Right atrium auricular region (tissue), 2 donors: ENCODE results near the gene PPIL4. TPM values are rescaled to one million over a fixed set of nuclear protein-coding genes. Genes with fewer than 3 reads are reported as not detected.

Experiments used
- DNase-seq: peaks from one replicate; pipeline ENCODE4 v3.0.0-alpha.2; 2019; ENCODE audit warnings: low spot score
- H3K27ac ChIP-seq, 2 donors: fragments of 200-600 bp; sonication (generic); 1 replicate in 1 of 2; 2 replicates in 1 of 2; pipeline ENCODE4 v1.5.1; 2016 to 2019
- H3K27me3 ChIP-seq, 2 donors: fragments of 200-600 bp; sonication (generic); one replicate each; pipeline versions ENCODE4 v1.5.1 to v1.6.0; 2017 to 2019
- H3K36me3 ChIP-seq: fragments of 200-600 bp; sonication (generic); one replicate; pipeline ENCODE4 v1.5.1; 2016
- H3K4me1 ChIP-seq, 2 donors: fragments of 200-600 bp; sonication (generic); one replicate each; pipeline versions ENCODE4 v1.5.1 to v1.6.0; 2017 to 2019
- H3K4me3 ChIP-seq, 2 donors: fragments of 200-600 bp; sonication (generic); 1 replicate in 1 of 2; 2 replicates in 1 of 2; pipeline ENCODE4 v1.5.1; 2017 to 2019; ENCODE audit warnings: mild to moderate bottlenecking in 1 of 2, moderate library complexity in 1 of 2
- H3K9me3 ChIP-seq, 2 donors: fragments of 200-600 bp; sonication (generic); one replicate each; pipeline ENCODE4 v1.5.1; 2019
- total RNA-seq, 2 donors: library from RNA; depleted of rRNA; stranded (reverse); fragments of >200 nt; gene quantifications; one replicate each; pipeline ENCODE4 v1.1.0, GENCODE V29; 2016
- TF ChIP-seq, protein P1 (sequence below), 2 donors: fragments of 200-600 bp; sonication (generic); IDR thresholded peaks; one replicate each; pipeline ENCODE4 v1.5.1; 2019; ENCODE audit warnings: antibody characterized with exemption in 2 of 2

Gene PPIL4
- total RNA-seq, 2 donors from 2014 or later, result 14.6 to 17.0 TPM

DNA sequence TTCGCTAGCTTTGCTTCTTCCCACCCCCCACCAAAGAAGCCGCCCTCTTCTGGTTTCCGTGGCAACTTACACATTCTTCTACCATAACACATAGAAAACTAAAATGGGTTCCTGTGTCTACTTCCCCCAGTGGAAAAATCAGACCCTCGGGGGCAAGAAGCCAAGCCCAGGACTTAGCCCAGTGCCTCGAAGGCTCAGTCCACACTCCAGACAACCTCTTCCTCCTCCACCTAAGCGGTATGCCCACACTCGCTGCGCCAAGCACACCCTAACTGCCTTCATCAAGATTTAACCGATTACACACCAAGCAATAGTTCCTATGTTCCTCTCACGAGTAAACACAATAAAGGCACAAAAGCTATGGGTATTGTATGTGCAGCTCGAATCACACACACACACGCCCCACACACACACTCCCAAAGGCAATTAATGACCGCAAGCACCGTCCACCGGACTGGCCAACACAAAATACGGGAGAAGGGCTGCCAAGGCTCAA lies 537 bp downstream of the PPIL4 start:
- peak overlapping the region; percentile 80 to 86 for H3K4me3 ChIP-seq
- H3K27ac ChIP-seq, result peak overlapping the region; percentile 93 to 96
- no peaks in the 10 kb centered on the region for H3K27me3 ChIP-seq
- TF ChIP-seq, protein P1, sequence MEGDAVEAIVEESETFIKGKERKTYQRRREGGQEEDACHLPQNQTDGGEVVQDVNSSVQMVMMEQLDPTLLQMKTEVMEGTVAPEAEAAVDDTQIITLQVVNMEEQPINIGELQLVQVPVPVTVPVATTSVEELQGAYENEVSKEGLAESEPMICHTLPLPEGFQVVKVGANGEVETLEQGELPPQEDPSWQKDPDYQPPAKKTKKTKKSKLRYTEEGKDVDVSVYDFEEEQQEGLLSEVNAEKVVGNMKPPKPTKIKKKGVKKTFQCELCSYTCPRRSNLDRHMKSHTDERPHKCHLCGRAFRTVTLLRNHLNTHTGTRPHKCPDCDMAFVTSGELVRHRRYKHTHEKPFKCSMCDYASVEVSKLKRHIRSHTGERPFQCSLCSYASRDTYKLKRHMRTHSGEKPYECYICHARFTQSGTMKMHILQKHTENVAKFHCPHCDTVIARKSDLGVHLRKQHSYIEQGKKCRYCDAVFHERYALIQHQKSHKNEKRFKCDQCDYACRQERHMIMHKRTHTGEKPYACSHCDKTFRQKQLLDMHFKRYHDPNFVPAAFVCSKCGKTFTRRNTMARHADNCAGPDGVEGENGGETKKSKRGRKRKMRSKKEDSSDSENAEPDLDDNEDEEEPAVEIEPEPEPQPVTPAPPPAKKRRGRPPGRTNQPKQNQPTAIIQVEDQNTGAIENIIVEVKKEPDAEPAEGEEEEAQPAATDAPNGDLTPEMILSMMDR (IDR thresholded peaks at IDR 0.05), result no peak
- no peaks in the 10 kb centered on the region for H3K9me3 ChIP-seq
- H3K36me3 ChIP-seq, result peaks cover 6% of the 10 kb centered on the region
- H3K4me1 ChIP-seq, result peaks cover 0 to 32% of the 10 kb centered on the region in 2 donors
- DNase-seq, result peak; percentile 69

DNA sequence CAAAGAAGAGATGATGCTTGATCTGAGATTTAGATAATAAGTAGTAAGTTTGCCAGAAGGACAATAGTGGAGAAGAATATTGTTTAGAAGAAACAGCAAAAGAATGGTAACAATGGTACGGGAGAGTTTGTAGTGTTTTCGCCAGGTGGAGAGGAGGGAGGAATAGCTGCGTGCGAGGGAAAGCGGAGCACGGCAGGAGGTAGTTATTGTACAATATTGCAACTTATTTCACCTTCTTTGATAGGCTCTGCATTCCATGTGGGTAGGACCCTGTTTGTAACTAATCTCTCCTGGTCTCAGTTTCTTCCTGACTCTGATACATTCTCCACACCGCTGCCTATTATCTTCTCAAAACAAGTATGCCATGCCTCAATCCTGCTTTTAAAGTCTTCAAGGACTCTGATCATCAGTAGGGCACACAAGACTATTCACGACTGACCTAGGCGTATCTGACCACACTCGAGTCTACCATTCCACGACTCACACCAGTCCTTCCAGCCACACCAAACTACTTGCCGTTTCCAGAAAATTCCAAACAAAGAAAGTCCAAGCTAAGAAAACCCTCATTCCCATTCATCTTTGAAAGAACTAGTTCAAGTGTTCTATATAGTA lies 1.1 kb downstream of the PPIL4 start:
- TF ChIP-seq, protein P1 (IDR thresholded peaks at IDR 0.05), result no peak
- H3K27ac ChIP-seq, result peak overlapping the region; percentile 93 to 96
- no peak for DNase-seq
- peak overlapping the region; percentile 80 to 86 for H3K4me3 ChIP-seq
- no peaks in the 10 kb centered on the region for H3K27me3 ChIP-seq
- H3K36me3 ChIP-seq, result peaks cover 12% of the 10 kb centered on the region
- peaks cover 0 to 32% of the 10 kb centered on the region in 2 donors for H3K4me1 ChIP-seq
- no peaks in the 10 kb centered on the region for H3K9me3 ChIP-seq

DNA sequence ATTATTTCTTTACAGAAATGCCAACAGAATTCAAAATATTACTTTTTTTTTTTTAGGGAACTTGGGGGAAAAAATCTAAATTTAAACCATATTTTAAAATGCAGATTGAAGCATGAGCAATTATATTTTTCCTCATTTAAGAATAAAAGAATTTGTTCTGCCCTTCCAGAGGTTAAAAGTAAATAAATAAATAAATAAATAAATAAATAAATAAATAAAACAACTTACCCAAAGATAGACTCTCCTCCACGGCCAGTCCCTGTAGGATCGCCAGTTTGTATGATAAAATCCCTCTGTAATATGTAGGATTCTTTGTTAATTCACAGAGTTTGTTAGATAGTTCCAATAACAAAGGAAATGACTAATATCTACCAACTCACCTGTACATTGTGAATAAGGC lies 4.7 kb downstream of the PPIL4 start:
- peaks cover 0 to 28% of the 10 kb centered on the region in 2 donors for H3K4me1 ChIP-seq
- no peaks in the 10 kb centered on the region for H3K27me3 ChIP-seq
- H3K9me3 ChIP-seq, result no peaks in the 10 kb centered on the region
- no peak for DNase-seq
- TF ChIP-seq, protein P1 (IDR thresholded peaks at IDR 0.05), result no peak
- H3K36me3 ChIP-seq, result peaks cover 45% of the 10 kb centered on the region
- H3K4me3 ChIP-seq, result no peak overlapping the region
- no peak overlapping the region for H3K27ac ChIP-seq

DNA sequence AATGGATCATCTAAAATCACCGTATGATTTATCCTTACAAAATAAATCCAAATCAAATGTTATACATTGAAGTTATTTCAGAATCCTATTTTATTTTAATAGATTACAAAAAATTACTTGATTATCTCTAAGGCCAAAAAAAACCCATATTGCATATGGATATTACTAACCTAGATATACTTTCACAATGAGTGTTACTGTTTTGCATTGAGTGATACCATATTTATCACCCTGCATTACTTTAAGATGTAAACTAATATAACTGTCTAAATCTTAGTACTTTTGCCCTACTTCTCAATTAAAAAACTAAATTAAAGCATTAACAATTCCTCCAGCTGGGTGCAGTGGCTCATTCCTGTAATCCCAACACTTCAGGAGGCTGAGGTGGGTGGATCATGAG lies 11.1 kb downstream of the PPIL4 start:
- Histone ChIP-seq H3K27ac (no peak overlapping the region), H3K27me3 (no peaks in the 10 kb centered on the region), H3K9me3 (no peaks in the 10 kb centered on the region), H3K4me1 (no peaks in the 10 kb centered on the region), H3K36me3 (peaks cover 92% of the 10 kb centered on the region), H3K4me3 (no peak overlapping the region)
- TF ChIP-seq, protein P1 (IDR thresholded peaks at IDR 0.05), result no peak
- no peak for DNase-seq

DNA sequence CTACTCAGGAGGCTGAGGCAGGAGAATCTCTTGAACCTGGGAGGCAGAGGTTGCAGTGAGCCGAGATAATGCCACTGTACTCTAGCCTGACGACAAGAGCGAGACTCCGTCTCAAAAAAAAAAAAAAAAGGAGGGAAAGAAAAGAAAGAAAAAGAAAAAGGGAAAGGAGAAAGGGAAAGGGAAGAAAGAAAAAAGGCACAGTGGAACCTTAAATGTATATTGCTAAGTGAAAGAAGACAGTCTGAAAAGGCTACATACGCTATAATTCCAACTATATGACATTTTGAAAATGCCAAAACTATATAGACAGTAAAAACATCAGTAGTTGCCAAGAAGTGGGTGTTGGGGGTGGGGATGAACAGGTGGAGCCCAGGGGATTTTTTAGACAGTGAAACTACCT lies 16.2 kb downstream of the PPIL4 start:
- Histone ChIP-seq H3K27ac (no peak overlapping the region), H3K9me3 (no peaks in the 10 kb centered on the region), H3K36me3 (peaks cover 92% of the 10 kb centered on the region), H3K4me1 (no peaks in the 10 kb centered on the region), H3K4me3 (no peak overlapping the region), H3K27me3 (no peaks in the 10 kb centered on the region)
- TF ChIP-seq, protein P1 (IDR thresholded peaks at IDR 0.05), result no peak
- no peak for DNase-seq

DNA sequence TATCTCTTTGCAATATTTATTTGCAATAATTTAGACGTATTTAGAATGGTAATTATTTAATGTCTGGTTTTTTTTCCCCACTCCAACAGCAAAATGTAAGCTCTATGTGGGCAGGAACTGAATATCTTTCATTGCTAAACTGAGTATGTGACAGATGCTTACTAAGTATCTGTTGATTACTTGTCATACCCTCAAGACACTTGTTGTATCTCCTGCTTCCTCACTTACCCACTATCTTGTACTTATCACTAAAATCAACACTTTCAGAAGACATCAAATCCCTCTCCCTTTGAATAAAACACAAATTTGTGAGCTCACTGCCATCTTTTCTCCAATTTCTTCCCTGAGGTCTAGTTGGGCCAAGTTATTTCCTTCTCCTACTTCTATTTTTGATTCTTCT lies 30.3 kb downstream of the PPIL4 start:
- DNase-seq, result no peak
- Histone ChIP-seq H3K27ac (no peak overlapping the region), H3K9me3 (no peaks in the 10 kb centered on the region), H3K4me3 (no peak overlapping the region), H3K36me3 (peaks cover 18% of the 10 kb centered on the region), H3K4me1 (peaks cover 0 to 10% of the 10 kb centered on the region in 2 donors), H3K27me3 (no peaks in the 10 kb centered on the region)
- TF ChIP-seq, protein P1 (IDR thresholded peaks at IDR 0.05), result no peak
